GM18526 (cell line): Measurements from ENCODE around the gene ROR2.

Experiments used
- POLR2A ChIP-seq: IDR thresholded peaks from 3 replicates; pipeline ENCODE4 v1.6.1; 2011; ENCODE audit not compliant: insufficient read length; ENCODE audit errors: extremely low read depth

The ROR2 gene

DNA sequence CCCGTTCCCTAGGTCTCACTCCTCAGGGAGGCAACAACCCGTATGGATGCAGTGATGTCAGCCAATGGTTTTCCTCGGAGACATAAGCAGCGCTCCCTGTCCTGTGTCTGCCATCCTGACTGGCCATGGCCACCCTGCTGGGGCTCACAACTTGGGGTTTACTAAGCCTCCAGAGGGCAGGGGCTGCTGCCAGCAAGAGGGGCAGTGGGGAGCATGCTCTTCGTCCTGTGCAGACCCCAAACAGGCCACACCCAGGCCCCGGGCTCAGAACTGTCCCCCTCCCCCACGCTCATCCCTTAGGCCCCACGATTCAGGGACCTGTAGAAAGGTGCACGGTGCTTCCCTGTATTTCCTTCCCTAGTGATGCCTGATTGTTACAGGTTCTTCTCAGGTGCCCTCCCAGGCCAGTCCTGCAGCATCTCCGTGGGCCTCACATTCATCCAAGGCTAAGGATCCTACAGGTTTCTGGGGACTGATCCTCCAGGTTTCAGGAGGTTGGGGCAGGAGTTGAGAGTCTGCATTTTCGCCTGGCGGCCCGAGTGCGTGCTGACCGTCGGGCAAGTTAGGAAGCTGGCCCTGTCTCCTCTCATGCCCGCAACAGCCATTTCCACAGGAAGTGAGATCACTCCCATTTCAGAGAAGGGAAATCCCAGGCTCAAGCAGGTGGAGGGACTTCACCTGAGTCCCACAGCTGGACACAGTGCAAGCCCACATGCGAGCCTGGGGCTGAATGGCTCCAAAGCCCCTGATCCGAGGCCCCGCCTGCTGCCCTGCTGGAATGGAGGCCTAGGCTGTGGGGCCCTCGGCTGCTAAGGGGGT is 217.6 kb downstream of the ROR2 start:
- no peak for TF ChIP-seq POLR2A

DNA sequence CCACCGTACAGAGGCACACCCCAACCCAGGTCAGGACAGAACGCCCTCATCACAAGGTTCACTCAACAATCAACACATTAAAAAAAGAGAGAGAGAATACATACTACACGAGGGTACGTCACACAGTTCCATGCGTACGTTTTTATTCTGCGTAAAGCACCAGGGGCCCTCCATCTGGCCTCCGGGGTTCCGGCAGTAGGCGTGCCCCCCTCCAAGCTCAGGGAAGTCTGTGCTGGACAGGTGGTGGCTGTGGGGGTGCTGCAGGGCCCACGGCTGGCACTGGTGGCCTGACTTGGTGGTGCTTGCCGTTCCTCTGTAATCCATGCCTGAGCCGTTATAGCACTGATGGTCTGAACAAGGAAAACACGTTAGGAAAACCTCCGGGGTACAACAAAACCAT is 219.2 kb downstream of the ROR2 start:
- no peak for TF ChIP-seq POLR2A

DNA sequence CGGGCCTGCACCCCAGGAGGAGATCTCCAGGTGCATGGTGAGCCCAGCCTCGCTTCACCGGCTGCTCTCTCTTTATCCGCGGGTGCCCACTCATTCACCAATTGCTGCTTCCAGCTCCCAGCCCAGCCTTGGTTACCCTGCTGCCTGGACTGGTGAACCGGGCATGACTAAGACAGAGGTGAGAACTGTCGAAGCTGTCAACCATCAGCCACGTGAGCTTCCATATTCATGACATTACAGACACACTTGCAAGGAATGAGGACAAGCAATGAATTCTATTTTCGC is 220.5 kb downstream of the ROR2 start:
- TF ChIP-seq POLR2A: no peak

DNA sequence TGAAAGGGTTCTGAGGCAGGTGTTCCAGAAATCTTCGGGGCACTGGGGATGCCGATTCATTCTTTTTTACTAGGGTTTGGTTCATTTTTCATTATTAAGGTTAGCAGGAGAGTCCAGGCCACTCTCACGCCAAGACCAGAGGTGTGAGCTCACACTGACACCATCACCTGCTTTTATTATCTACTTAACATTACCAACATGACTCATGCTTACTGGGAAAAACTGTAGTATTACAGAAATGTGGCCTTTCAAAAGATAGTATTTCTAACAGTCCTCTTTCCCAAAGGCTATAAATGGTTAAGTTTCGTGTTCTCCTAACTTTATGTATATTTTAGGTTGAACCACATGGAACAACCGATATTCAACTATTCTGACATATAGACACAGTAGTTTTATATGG is 222.1 kb downstream of the ROR2 start:
- no peak for TF ChIP-seq POLR2A

DNA sequence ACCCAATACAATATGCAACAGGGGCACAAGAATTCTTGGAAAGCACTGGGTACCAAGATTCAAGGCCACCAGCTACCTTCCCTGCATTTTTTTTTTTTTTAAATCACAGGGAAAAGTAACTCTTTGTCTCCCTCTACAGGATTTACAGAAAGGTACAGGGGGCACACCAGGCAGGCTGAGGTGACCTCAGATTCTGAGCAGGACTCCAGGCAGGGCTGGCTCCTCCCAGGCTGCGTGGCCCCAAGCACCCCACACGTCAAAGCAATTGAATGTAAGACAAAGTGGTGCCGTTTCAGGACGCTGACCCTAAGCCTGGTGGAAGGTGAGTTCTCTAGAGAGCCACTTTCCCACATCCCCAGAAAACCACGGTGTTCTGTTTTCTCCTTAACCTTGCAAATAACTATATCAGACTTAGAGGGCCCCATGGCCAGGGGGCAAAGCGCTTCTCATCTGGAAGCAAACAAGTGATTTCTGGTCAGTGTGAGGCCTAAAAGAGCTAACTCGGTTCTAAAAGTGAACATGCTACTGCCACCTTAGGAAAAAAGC is 222.6 kb downstream of the ROR2 start:
- no peak for TF ChIP-seq POLR2A

DNA sequence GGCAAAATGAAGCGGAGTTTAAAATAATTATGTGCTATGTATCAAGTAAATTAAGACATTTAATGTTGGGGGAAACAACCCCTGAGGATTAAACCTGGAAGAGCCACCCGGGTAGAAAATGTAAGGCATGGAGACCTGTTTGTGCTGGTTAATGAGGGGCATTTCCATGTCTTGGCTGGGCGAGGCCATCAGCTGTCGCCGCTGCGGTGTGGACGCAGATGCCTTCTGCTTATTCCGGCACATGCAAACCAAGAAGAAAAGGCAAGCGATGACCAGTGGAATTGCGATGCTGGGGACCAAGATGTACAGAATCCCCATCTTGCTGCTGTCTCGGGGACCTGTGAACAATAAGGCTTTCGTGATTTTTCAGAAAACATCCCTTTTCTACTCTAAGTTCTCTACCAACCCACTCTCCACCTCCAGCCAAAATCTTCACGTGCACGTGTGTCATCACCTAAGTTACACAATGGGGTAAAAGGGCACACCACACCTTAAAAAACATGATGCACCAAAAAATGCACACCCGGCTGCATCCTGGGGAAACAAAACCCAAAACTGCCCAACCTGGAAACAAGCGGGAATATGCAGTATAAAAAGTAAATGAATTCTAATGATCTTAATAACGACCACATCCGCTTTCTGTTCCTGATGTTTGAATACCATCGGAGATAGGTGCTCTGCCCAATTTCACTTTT is 223.5 kb downstream of the ROR2 start:
- TF ChIP-seq POLR2A: no peak

DNA sequence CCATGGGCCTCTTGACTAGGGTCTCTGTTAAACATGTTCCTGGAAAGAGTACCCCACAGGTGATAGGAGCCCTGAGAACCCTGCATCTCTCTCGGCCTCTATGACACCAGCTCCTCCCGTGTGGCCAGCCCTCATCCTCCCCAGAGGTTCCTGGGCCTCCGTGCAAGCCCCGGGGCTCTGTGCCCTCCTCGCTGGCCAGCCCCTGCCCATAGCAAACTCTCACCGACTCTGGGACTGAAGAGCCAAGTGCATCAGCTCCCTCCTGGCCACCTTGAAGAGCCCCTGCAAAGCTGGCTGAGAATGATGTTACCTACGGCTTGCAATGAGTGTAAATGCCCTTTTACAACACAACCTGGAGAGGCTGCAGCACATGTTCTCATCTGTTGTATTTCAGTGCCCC is 224.4 kb downstream of the ROR2 start:
- TF ChIP-seq POLR2A: no peak

DNA sequence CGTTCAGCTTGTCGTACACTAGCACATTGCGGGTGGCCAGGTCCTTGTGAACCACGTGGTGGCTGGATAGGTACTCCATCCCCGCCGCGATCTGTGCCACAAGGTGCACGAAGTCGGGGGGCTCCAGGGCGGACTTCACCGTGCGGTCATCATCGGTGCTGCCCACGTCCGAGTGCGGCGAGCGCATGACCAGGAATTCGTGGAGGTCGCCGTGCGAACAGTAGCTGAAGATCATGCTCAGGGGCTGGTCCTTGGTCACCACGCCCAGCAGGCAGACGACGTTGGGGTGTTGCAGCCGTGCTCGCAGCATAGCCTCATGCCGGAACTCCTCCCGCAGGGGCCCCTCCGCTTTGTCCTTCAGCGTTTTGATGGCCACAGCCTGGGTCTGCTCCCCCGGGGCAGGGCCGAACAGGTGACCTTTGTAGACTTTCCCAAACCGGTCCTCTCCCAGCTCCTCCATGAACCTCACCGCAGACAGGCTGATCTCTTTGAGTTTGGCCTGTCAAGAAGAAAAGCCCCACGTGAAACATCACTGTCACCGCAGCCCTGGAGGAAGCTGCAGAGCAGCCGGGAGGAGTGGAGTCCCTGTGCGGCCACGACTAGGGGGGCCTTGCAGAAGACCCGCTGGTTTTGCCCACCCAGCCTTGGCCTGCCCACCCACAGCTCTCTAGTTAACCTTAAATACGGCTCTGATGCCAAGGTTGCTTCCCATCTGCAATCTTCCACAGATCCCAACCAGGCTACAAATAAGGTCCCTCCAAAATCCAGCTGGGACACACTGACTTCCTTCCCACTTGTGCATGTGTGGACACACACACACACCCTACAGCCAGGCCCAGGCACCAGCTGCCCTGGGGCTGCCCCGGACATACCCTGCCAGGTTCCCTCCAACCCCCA is 225.2 kb downstream of the ROR2 start:
- TF ChIP-seq POLR2A: no peak

DNA sequence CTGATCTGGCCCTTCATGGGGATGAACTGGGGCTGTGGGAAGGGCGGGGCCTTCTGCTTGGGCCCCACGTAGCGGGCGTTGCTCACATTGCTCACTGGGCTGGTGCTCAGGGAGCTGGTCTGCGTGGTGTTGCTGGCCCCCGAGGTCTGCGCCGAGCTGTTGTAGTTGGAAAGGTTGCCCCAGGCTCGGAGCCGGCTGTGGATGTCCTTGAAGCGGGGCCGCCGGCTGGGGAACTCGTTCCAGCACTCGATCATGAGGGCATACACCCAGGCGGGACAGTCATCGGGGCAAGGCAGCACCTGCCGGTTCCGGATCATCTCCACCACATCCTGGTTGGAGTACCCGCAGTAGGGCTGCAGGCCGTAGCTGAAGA is 226.0 kb downstream of the ROR2 start:
- TF ChIP-seq POLR2A: no peak

DNA sequence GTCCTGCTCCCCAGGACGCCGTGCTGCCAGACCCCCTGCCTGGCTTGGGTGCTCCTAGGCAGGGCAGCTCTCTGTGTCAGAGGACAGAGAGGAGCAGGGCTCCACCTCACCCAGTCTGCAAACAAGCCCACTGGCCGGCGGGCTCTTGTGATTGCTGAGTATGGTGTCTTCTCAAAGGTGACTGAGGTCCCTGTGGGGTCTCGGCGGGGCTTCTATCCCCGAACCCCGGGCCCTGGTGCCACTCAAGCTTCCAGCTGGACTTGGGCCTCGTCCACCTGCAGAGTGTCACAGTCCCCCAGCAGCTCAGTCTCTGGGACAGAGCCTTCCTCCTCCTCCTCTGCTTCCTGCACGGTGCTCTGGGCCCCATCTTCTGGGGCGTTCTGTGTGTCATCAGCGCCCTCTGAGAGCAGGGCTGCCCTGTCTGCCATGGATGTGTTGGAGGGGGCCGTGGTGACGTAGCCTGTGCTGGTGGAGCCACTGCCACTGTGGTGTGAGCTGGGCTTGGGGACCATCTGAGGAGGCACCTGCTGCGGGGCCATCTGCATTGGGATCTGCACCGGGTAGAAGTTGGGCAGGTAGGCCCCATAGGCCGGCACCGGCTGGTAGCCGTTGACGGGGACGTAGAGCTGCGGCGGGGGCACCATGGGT is 226.5 kb downstream of the ROR2 start:
- TF ChIP-seq POLR2A: no peak

DNA sequence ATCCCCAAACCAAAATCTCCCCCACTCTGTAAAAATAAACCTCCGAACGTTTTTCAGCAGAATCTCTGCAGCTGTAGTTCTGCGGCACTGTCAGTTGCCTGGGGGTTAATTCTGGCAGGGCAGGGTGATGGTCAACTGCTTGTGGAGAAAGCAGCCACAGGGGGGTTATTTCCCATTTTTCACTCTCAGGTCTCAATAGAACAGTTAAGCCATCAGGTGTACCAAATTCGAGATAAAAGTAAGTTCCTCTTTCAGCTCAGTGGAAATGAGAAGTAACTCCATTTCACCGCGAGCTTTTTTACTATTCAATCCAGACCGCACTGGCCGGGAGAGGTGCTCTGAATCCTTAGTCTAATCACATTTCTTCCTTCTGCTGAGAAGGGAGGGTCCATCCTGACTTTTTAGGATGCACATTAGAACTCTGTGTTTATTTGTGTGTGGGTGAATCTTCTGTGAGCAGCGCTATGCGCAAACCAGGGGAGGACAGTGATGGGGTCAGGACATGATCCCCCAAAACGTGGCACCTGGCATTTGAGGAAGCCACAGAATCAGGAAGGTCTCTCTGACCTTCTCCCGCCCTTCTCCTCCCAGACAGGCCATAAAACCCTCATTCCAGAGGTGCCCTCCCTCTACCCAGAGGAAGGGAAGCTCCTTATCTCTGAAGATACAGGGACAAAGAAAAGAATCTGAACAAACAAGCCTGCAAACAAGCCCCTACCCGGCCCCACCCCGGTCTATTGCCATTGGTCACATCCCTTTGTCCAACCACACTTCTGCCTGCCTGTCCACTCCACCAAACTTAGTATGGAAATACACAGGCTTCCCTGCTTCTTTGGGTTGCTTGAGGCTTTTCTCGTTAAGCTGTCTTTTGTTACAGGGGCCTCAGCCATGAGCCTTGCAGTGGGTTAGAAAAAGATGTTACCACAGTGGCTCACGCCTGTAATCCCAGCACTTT is 229.0 kb downstream of the ROR2 start:
- TF ChIP-seq POLR2A: no peak

DNA sequence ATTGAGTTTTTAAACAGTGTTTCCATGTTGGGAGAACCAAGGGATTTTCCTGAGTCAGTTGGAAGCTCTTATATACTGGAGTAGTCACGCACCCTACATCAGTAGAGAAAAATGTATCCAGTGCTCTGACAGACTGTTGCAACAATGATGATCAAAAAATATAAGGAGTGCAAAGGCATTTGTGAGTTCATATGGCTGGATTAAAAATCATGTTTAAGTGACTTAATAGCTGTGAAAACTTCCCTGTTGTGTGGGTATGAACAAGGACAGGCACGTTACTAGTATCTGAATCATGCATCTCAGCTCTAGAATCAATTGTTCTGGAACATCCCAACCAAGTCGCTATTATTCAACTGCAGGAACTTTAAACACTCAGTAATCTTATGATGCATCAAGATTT is 229.7 kb downstream of the ROR2 start:
- no peak for TF ChIP-seq POLR2A

DNA sequence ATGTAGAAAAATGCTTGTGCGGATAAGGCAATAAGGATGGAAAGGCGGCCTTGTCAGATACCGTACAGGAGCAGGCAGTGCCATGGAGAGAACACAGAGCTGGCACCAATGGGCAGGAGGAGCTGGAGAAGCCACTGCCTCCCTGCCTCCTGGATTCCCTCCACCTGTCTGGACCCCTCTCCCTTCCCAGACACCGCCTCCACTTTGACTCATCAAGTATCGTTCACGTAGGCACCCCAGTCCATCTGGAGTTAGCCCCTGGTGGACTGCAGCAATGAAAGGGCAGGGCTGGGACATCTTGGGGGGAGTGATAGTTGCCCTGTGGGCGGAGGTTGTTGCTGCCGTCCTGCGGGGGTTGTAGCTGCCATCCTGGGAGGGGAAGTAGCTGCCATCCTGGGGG is 232.0 kb downstream of the ROR2 start:
- no peak for TF ChIP-seq POLR2A

DNA sequence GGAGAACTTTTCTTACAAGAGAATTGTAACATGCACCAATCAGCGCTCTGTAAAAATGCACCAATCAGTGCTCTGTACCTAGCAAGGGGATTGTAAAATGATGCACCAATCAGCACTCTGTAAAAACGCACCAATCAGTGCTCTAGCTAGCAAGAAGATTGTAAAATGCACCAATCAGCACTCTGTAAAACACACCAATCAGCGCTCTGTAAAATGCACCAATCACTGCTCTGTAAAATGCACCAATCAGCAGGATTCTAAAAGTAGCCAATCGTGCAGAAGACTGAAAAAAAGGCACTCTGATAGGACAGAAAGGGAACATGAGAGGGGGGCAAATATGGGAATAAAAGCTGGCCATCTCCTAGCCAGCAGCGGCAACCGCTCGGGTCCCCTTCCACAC is 233.2 kb downstream of the ROR2 start:
- no peak for TF ChIP-seq POLR2A
